IMR-90 (cell line): ENCODE measurements around the gene FAM76A. TPM values are rescaled to one million over a fixed set of nuclear protein-coding genes. Genes with fewer than 3 reads are reported as not detected.

Experiments used
- ATAC-seq: fragments of 200-7000 bp; cut with Tn5 transposase; 2 replicates; pipeline ENCODE4 v1.9.1; 2020; ENCODE audit warnings: low read depth, mild to moderate bottlenecking, moderate library complexity
- BruUV-seq: library from RNA; stranded (reverse); fragments of 400-500 nt; replicated peaks from 2 replicates; lab custom pipeline; 2021; lab: Mats Ljungman, UMichigan
- CTCF ChIA-PET: fragments of 300-600 bp; formaldehyde crosslinking; extraction: SDS; loops from one replicate; lab custom pipeline; 2021; ENCODE audit warnings: antibody characterized with exemption; lab: Yijun Ruan, JAX
- POLR2A ChIA-PET: fragments of 300-600 bp; sonication (Branson Sonifier 250); formaldehyde crosslinking; loops from one replicate; lab custom pipeline; 2022; ENCODE audit warnings: antibody characterized with exemption; ENCODE audit not compliant: unreplicated experiment; lab: Charles Lee
- DNase-seq: peaks from one replicate; pipeline ENCODE4 v3.0.0; 2013
- H2AFZ ChIP-seq: replicated peaks from 2 replicates; pipeline ENCODE3; 2013; ENCODE audit warnings: low read length, mild to moderate bottlenecking; ENCODE audit not compliant: poor library complexity
- H2AK5ac ChIP-seq: 2 replicates; pipeline ENCODE4 v1.6.1; 2013; ENCODE audit warnings: low read depth, low read length, inconsistent platforms
- H2AK9ac ChIP-seq: replicated peaks from 2 replicates; pipeline ENCODE3; 2013; ENCODE audit warnings: mild to moderate bottlenecking, low read depth, low read length, moderate library complexity; ENCODE audit not compliant: poor library complexity
- H2BK120ac ChIP-seq: 2 replicates; pipeline ENCODE4 v1.6.1; 2013; ENCODE audit warnings: low read depth, low read length, inconsistent platforms
- H2BK15ac ChIP-seq: 3 replicates; pipeline ENCODE4 v1.6.1; 2013; ENCODE audit warnings: low read depth, low read length, inconsistent platforms
- H2BK20ac ChIP-seq: 2 replicates; pipeline ENCODE4 v1.6.1; 2013; ENCODE audit warnings: low read depth, mild to moderate bottlenecking, inconsistent platforms, low read length, moderate library complexity
- H2BK5ac ChIP-seq: 2 replicates; pipeline ENCODE4 v1.6.1; 2013; ENCODE audit warnings: mild to moderate bottlenecking, low read depth, low read length, inconsistent platforms; ENCODE audit not compliant: poor library complexity, severe bottlenecking
- H3K14ac ChIP-seq: replicated peaks from 2 replicates; pipeline ENCODE4 v1.6.1; 2013; ENCODE audit warnings: low read depth, low read length, inconsistent platforms
- H3K18ac ChIP-seq: 2 replicates; pipeline ENCODE4 v1.6.1; 2013; ENCODE audit warnings: low read depth, low read length, control low read depth
- H3K23ac ChIP-seq: 2 replicates; pipeline ENCODE4 v1.6.1; 2013; ENCODE audit warnings: low read depth, low read length, inconsistent platforms
- H3K27ac ChIP-seq: 2 replicates; pipeline ENCODE4 v1.5.1; 2013; ENCODE audit warnings: mild to moderate bottlenecking, control low read depth, low read length; ENCODE audit not compliant: insufficient read depth
- H3K27me3 ChIP-seq: 2 replicates; pipeline ENCODE4 v1.6.1; 2013; ENCODE audit warnings: low read length; ENCODE audit not compliant: control insufficient read depth, insufficient read depth
- H3K36me3 ChIP-seq: 2 replicates; pipeline ENCODE4 v1.6.1; 2013; ENCODE audit warnings: low read length, mixed read lengths; ENCODE audit not compliant: control insufficient read depth, insufficient read depth
- H3K4ac ChIP-seq: 2 replicates; pipeline ENCODE4 v1.6.1; 2013; ENCODE audit warnings: low read depth, low read length, inconsistent platforms
- H3K4me1 ChIP-seq: 2 replicates; pipeline ENCODE4 v1.6.1; 2013; ENCODE audit warnings: low read length, mixed read lengths; ENCODE audit not compliant: control insufficient read depth, insufficient read depth
- H3K4me2 ChIP-seq: 2 replicates; pipeline ENCODE4 v1.6.1; 2013; ENCODE audit warnings: low read depth, mild to moderate bottlenecking, control low read depth, low read length, moderate library complexity
- H3K4me3 ChIP-seq: 2 replicates; pipeline ENCODE4 v1.5.1; 2013; ENCODE audit warnings: low read depth, mild to moderate bottlenecking, control low read depth, low read length, moderate library complexity; ENCODE audit not compliant: insufficient read depth
- H3K56ac ChIP-seq: 2 replicates; pipeline ENCODE4 v1.6.1; 2013; ENCODE audit warnings: low read length, inconsistent platforms; ENCODE audit not compliant: insufficient read depth; ENCODE audit errors: extremely low read depth
- H3K79me1 ChIP-seq, 2 experiments: 2 replicates each; pipeline ENCODE4 v1.6.1; 2013; ENCODE audit warnings: low read length in 2 of 2, inconsistent platforms in 1 of 2, low read depth in 1 of 2
- H3K9ac ChIP-seq: 2 replicates; pipeline ENCODE4 v1.6.1; 2013; ENCODE audit warnings: low read depth, low read length, control low read depth
- H3K9me1 ChIP-seq: 2 replicates; pipeline ENCODE4 v1.6.1; 2013; ENCODE audit warnings: low read length, inconsistent platforms; ENCODE audit not compliant: insufficient read depth
- H3K9me3 ChIP-seq: 2 replicates; pipeline ENCODE4 v1.6.1; 2013; ENCODE audit warnings: low read length; ENCODE audit not compliant: control insufficient read depth, insufficient read depth
- H4K20me1 ChIP-seq: 2 replicates; pipeline ENCODE4 v1.6.1; 2013; ENCODE audit warnings: low read length, inconsistent platforms; ENCODE audit not compliant: insufficient read depth
- H4K5ac ChIP-seq: 2 replicates; pipeline ENCODE4 v1.6.1; 2013; ENCODE audit warnings: mild to moderate bottlenecking, low read depth, low read length, control low read depth
- H4K8ac ChIP-seq, 2 experiments: 2 replicates each; pipeline ENCODE4 v1.6.1; 2013; ENCODE audit warnings: low read depth in 2 of 2, low read length in 2 of 2, control low read depth in 1 of 2, inconsistent platforms in 1 of 2
- H4K91ac ChIP-seq: 2 replicates; pipeline ENCODE4 v1.6.1; 2013; ENCODE audit warnings: low read depth, low read length, inconsistent platforms; ENCODE audit not compliant: insufficient read depth
- FOS ChIP-seq: fragments of 150-350 bp; IDR thresholded peaks from 2 replicates; pipeline ENCODE4 v1.6.1; 2016; ENCODE audit warnings: low read depth, low read length
- MAFK ChIP-seq: IDR thresholded peaks from 2 replicates; pipeline ENCODE4 v1.6.1; 2012; ENCODE audit warnings: low read depth, low read length, improper control_type of control experiment
- WGBS, 2 experiments: methylation state at CpG; one replicate each; pipeline versions ENCODE4 v1.1.5 to v1.1.7; 2013; ENCODE audit warnings: missing lambda C conversion rate in 2 of 2; ENCODE audit not compliant: insufficient read length in 1 of 2; ENCODE audit errors: extremely low coverage in 2 of 2; 5-methylcytosine and 5-hydroxymethylcytosine counted together
- dilution Hi-C: fragments of 300-500 bp; cut with HindIII; formaldehyde crosslinking; loops from one replicate; pipeline ENCODE4 v1.14.3; 2018; ENCODE audit warnings: low sequenced_read_pairs; ENCODE audit not compliant: unreplicated experiment
- in situ Hi-C: fragments of 300-500 bp; cut with MboI; formaldehyde crosslinking; loops from 3 replicates; pipeline ENCODE4 v1.14.3; 2019; ENCODE audit warnings: low sequenced_read_pairs, inconsistent platforms, mixed read lengths
- intact Hi-C: fragments of 100-400 bp; cut with micrococcal nuclease; formaldehyde crosslinking; loops from 2 replicates; pipeline ENCODE4 v1.10.0; 2022
- polyA plus RNA-seq, 3 experiments: library from polyadenylated mRNA; depleted of rRNA; stranded (reverse); fragments of >200 nt; gene quantifications; 2 replicates each; pipeline ENCODE4 v1.2.3, GENCODE V29; 2012; ENCODE audit warnings: low replicate concordance in 1 of 3
- total RNA-seq: library from RNA; depleted of rRNA; stranded (reverse); fragments of >200 nt; gene quantifications from 2 replicates; pipeline ENCODE4 v1.2.3, GENCODE V29; 2012
- TF ChIP-seq, protein P1 (sequence below): fragments of 150-350 bp; IDR thresholded peaks from 2 replicates; pipeline ENCODE4 v1.6.1; 2016; ENCODE audit warnings: low read depth, mild to moderate bottlenecking, low read length, moderate library complexity, borderline replicate concordance
- TF ChIP-seq, protein P2 (sequence below): conservative IDR thresholded peaks from 2 replicates; pipeline ENCODE4 v1.5.1; 2012; ENCODE audit warnings: mild to moderate bottlenecking, low read depth, low read length, improper control_type of control experiment

Gene FAM76A
- total and polyA plus RNA-seq, 2 of the 4 experiments (the other 2 are of a cell fraction), result 2.3 to 10.0 TPM

DNA sequence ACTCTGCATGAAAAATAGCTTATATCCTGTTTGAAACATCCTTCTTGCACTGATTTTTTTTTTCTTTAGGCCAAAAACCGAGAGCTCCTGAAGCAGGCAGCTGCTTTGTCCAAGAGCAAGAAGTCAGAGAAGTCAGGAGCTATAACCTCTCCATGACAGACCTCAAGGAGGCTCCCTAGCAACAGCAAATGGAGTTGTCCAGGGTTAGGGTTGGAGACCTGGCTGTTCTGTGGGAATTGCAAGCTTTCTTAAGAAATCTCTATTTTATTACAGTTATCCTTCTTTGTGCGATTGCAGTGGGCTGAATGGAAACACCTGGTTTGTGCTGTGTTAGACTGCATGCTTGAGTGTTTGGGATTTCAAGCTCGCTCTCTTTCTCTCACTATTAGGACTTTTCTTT is 34.7 kb downstream of the FAM76A start:
- H4K20me1 ChIP-seq, result no peaks in the 10 kb centered on the region
- intact Hi-C loops, result no loop called here
- H3K9me3 ChIP-seq, result no peaks in the 10 kb centered on the region
- no peak overlapping the region for H2AK9ac ChIP-seq
- H3K27me3 ChIP-seq, result no peaks in the 10 kb centered on the region
- BruUV-seq, result no TSS peak
- H3K14ac ChIP-seq, result no peak overlapping the region
- in situ Hi-C loops, result no loop called here
- H2BK20ac ChIP-seq, result no peak overlapping the region
- no peak overlapping the region for H2BK5ac ChIP-seq
- H4K91ac ChIP-seq, result no peak overlapping the region
- H3K27ac ChIP-seq, result no peak overlapping the region
- peaks cover 15% of the 10 kb centered on the region for H3K36me3 ChIP-seq
- no peaks in the 10 kb centered on the region for H3K79me1 ChIP-seq
- dilution Hi-C loops, result no loop called here
- WGBS, 2 experiments, result no CpG with 5 or more reads among the region's 3 CpGs
- H2AFZ ChIP-seq, result no peak overlapping the region
- H3K9ac ChIP-seq, result no peak overlapping the region
- POLR2A ChIA-PET, result interaction anchor here (0.6 kb wide), 1 partner anchor 106 kb away, joined by 9 read pairs; no protein-coding TSS in a partner anchor
- no peak for ATAC-seq
- H4K5ac ChIP-seq, result no peak overlapping the region
- 0 out of 2 replicates have a peak, but pooled peaks cover 2% of the 10 kb centered on the region for H3K9me1 ChIP-seq
- H3K4me2 ChIP-seq, result no peak overlapping the region
- H3K4me3 ChIP-seq, result no peak overlapping the region
- CTCF ChIA-PET, result interaction anchor here (0.6 kb wide), 1 partner anchor 28 kb away, joined by 7 read pairs; no protein-coding TSS in a partner anchor
- H3K23ac ChIP-seq, result no peak overlapping the region
- H2BK120ac ChIP-seq, result no peak overlapping the region
- H2BK15ac ChIP-seq, result no peak overlapping the region
- no peak for DNase-seq
- H3K4ac ChIP-seq, result no peak overlapping the region
- H4K8ac ChIP-seq, result no peak overlapping the region
- H3K56ac ChIP-seq, result no peak overlapping the region
- no peak for TF ChIP-seq MAFK
- TF ChIP-seq, protein P1, sequence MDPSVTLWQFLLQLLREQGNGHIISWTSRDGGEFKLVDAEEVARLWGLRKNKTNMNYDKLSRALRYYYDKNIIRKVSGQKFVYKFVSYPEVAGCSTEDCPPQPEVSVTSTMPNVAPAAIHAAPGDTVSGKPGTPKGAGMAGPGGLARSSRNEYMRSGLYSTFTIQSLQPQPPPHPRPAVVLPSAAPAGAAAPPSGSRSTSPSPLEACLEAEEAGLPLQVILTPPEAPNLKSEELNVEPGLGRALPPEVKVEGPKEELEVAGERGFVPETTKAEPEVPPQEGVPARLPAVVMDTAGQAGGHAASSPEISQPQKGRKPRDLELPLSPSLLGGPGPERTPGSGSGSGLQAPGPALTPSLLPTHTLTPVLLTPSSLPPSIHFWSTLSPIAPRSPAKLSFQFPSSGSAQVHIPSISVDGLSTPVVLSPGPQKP, result no peak
- no peak for TF ChIP-seq FOS
- TF ChIP-seq, protein P2, sequence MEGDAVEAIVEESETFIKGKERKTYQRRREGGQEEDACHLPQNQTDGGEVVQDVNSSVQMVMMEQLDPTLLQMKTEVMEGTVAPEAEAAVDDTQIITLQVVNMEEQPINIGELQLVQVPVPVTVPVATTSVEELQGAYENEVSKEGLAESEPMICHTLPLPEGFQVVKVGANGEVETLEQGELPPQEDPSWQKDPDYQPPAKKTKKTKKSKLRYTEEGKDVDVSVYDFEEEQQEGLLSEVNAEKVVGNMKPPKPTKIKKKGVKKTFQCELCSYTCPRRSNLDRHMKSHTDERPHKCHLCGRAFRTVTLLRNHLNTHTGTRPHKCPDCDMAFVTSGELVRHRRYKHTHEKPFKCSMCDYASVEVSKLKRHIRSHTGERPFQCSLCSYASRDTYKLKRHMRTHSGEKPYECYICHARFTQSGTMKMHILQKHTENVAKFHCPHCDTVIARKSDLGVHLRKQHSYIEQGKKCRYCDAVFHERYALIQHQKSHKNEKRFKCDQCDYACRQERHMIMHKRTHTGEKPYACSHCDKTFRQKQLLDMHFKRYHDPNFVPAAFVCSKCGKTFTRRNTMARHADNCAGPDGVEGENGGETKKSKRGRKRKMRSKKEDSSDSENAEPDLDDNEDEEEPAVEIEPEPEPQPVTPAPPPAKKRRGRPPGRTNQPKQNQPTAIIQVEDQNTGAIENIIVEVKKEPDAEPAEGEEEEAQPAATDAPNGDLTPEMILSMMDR, result no peak
- no peaks in the 10 kb centered on the region for H3K4me1 ChIP-seq
- H2AK5ac ChIP-seq, result no peak overlapping the region
- no peak overlapping the region for H3K18ac ChIP-seq
